AML-193 (cell line): ENCODE measurements around the gene AHDC1.
"Not testable (repeated sequence)": the region's sequence is repeated elsewhere in the genome, so short reads cannot be mapped to it uniquely, and the experiment has no call there.

Experiments
- DNase-seq, 2 experiments: peaks; one replicate each; lab custom pipeline; 2025; lab: John Stamatoyannopoulos, UW

Gene AHDC1, protein sequence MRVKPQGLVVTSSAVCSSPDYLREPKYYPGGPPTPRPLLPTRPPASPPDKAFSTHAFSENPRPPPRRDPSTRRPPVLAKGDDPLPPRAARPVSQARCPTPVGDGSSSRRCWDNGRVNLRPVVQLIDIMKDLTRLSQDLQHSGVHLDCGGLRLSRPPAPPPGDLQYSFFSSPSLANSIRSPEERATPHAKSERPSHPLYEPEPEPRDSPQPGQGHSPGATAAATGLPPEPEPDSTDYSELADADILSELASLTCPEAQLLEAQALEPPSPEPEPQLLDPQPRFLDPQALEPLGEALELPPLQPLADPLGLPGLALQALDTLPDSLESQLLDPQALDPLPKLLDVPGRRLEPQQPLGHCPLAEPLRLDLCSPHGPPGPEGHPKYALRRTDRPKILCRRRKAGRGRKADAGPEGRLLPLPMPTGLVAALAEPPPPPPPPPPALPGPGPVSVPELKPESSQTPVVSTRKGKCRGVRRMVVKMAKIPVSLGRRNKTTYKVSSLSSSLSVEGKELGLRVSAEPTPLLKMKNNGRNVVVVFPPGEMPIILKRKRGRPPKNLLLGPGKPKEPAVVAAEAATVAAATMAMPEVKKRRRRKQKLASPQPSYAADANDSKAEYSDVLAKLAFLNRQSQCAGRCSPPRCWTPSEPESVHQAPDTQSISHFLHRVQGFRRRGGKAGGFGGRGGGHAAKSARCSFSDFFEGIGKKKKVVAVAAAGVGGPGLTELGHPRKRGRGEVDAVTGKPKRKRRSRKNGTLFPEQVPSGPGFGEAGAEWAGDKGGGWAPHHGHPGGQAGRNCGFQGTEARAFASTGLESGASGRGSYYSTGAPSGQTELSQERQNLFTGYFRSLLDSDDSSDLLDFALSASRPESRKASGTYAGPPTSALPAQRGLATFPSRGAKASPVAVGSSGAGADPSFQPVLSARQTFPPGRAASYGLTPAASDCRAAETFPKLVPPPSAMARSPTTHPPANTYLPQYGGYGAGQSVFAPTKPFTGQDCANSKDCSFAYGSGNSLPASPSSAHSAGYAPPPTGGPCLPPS (N-terminal part only)

DNA sequence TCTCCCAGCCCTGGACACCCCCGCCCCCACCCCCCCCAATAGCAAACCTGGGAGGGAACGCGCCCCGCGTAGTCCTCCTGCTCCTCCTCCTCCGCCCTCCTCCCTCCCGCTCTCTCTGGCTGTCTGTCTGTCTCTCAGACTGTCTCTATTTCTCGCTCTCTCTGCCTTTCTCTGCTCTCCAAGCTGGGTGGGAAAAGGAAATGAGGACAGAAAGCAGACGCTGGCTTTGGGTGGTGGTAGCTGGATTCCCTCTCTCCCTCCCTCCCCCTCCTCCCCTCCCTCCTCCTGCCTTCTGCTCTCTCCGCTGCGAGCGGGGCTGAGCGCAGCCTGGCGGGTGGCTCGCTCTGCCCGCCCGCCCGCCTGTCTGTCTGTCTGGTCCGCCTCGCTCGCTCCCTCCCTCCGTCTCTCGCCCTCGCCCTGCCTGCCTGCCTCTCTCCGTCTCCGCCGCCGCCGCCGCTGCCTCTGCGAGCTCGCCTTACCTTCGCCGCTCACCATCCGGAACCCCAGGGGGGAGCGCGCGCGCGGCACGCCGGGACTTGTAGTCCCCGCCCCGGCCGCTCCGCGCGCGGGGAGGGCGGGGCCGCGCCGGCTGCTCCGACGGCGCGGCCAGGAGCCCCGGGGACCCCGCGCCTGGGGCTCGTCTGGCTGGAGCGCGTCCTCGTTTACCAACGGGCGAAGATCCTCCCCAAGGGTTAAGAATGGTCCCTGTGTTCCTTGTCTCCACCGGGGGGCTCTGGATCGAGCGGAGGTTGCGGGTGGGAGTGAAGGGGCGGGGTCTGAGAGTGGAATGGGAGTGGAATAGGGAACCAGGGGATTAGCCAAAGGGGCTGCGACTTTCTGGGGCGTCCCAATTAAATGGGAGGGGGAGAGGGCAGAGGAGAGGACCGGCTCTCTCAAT is at the start of gene AHDC1:
TSS of gene AHDC1 (minus strand) at position 464 of the 898 bp plus-strand sequence. CDS start 52,029 bp downstream, outside the sequence.
- peak; percentile 61 to 67 for DNase-seq

DNA sequence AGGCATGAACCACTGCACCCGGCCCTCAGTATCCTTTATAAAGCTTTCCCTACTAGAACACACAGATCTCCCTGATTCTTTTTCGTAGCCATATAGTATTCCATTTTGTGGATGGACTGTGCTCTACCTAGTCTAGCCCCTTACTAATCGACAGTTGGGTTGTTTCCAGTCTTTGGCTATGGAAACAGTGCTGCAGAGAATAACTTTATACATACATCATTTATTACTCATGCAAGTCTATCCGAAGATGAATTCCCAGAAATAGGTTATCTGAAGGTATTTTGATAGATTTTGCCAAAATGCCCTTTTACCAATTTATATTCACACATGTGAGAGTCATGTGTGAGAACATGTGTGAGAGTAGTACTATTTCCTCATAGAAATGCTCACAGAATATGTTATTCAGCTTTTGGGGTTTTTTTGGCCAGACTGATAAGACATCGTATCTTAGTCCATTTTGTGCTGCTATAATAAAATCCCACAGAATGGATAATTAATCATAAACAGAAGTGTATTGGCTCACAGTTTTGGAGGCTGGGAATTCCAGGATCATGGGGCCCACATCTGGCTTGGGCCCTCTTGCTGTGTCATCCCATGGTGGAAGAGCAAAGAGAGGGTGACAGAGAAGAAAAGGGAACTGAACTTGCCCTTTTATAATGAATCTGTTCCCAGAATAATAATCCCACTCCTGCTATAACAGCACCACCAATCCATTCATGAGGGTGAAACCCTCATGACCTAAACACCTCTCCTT is 48.3 kb upstream of the AHDC1 start:
- no peak for DNase-seq

DNA sequence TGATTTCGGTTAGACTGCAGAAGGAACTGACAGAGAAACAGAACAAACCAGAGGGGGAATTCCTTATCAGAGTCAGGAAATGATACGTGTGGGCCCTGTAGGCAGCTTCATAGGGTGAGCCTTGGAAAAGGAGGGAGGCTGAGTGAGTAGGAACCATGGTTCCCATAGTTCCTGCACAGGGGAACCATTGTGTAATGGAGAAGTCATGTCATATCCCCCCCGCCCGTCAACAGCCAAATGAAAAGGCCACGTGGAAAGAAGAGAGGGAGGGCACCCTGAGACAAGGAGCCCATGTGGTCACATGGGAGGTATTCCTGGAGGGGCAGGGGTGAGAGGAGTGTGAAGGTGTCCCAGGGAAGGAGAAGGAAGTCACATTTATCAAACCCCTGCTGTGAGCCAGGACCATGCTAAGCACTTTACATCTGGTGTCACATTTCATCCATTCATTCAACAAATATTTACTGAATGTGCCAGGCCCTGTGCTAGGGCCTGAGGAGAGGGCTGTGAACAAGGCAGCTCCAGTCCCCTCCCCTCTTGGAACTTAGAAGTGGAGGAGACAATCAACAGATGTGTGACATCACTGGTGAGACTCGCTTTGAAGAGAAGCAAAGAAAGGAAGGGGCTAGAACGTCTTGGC is 46.7 kb upstream of the AHDC1 start:
- no peak for DNase-seq

DNA sequence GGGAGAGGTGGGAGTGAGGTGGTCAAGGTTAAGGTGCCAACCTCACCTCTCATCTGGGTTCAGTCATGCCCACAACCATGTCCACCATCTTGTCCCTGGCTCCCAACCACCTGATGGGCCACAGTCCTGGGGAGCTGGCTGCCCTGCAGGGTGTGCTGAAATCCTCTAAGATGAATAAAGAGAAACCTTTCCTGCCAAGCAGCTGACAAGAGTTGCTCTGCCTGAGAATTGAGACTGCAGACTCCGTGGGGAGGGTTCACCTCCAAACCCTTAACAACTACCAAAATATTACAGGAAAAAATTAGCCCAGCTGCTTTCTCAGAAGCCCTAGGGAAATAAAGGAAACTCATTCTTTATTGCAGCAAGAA is 46.2 kb upstream of the AHDC1 start:
- no peak for DNase-seq

DNA sequence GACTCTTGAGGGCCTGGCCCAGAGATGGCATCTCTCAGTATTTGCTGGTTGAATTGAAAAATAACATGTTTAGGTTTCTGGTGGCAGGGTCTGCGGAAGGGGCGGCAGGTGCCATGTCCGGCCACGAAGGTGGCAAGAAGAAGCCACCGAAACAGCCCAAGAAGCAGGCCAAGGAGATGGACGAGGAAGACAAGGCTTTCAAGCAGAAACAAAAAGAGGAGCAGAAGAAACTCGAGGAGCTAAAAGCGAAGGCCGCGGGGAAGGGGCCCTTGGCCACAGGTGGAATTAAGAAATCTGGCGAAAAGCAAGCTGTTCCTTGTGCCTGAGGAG is 45.3 kb upstream of the AHDC1 start:
- DNase-seq: no peak

DNA sequence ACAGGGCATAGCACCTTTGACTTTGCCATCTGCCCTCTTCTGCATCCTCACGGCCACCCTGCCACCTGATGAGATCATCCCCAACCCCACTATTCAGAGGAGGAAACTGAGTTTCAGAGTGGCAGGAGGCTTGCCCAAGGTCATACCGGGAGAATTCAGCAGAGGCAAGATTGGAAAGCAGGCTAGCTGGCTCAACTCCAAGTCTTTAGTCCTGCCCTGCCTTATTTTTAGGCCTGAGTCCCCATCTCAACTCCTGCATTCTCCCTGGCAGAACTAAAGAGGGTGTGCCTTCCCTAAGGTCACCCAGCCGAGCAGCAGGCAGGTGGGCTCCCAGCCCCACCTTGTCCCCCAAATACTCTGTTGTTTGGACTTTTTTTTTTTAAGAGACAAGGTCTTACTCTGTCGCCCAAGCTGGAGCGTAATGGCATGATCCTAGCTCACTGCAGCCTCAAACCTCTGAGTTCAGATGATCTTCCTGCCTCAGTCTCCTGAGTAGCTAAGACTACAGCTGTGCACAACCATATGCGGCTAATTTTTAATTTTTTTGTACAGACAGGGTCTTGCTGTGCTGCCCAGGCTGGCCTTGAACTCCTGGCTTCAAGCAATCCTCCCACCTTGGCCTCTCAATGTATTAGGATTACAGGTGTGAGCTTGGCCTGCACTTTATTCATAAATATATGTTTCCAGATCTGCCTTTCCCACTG is 44.8 kb upstream of the AHDC1 start:
- no peak for DNase-seq

DNA sequence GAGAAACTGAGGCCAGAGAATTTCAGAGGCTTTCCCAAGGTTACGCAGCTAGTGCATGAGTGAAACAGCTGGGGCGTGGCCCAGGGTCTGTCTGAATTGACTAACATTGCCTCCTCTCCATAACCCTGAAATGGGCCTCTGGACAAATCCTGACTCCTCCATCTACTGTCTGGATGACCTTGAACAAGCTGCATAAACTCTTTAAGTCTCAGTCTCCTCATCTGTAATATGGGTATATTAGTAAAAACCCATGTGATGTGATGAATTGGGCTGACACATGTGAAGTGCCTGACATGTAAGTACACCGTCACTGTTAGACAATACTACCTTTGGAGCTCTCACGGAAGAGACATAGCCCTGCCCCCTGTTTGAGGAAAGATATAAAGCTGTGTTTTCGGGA is 43.4 kb upstream of the AHDC1 start:
- DNase-seq: no peak

DNA sequence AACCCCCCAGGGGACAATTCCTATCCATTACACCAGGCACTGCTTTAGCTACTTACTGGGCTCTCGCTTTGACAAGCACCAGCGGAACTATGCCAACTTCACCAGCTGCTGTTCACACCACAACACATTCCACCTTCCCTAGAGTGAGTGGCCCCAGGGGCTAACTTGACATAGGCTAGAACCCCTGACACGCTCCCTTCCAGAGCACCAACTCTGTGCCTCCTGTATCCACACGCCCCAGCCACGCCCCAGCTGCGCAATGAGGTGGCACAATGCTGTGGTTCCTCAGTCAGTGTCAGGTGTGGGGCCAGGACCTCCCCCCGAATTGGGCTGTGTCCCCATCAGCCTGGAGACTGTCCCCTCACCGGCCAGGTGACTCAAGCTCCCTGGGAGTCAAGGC is 42.7 kb upstream of the AHDC1 start:
- DNase-seq: no peak

DNA sequence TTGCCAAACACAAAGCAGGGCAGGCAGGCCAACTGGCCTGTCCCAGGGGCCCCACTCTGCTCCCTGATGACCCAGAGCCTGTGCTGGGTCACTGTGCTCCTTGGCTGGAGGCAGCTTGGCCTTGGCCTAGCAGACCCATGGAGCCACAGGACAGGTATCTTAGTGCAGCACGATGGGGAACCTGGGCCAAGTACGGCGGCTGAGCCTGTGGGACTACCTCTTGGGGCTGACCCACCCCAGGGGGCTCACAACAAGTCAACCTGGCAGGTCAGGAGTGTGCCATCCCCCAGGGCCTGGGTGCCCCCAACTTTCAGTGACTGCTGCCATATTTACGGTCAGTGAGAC is 41.1 kb upstream of the AHDC1 start:
- DNase-seq: no peak

DNA sequence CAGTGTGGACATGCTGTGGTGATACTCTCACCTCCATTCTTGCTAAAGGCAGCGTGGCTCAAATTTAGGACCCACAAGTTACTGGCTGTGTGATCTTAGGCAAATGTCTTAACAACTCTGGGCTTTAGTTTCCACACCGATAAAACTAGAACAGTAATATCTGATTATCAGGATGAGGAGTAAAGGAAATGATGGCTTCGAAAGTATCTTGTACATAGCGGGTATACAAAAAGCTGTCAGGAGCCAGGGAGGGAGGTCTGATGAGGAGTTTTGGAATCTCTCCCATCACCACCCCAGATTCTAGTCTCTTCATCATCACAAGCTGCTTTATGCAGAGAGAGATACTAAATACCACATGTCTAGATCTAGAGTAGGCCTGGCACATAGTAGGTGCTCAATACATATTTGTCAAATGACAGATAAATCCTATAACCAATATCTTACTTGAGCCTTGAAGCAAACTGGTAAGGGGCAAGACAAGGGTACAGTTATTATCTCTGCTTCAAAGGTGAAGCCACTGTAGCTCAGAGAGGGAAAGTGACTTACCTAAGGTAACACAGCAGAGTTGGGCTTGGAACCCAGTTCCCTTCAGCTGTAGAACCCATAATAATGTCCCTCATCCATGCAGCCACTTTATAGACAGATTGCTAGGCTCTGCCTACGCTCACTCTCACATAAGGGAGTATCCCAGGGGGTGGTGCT is 40.6 kb upstream of the AHDC1 start:
- no peak for DNase-seq

DNA sequence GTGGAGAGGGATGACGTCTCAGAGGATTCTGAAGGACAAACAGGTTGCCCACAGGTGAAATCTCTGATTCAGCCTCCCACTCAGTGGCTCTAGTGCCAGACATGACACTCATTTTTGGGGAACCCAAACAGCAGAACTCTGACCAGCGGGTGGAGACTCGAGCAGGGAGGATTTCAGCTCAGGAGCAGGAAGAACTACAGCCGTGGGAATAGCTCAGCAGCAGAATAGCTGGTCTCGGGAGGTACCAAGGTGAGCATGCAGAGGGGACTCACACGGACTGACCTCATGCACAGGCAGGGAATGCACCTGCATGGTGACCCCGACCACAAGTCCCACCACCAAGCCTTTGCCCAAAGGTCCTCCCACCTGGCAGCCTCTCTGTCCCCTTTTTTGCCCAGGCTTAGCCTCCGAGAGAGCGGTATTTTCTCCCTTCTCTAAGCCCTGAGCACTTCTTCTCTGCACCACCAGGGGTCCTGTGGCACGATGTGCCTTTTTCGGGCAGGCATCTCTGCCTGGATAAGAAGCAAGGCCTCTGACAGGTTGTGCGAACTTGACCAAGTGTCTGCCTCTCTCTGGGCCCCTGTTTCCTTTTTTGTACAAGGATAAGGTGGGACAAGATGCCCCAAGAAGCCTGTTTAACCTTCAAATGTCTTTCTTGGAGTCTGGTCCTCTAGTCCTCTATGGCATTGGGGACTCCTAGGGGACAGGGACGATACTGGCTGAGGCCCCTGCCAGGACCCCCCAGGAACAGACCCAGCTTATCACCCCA is 39.8 kb upstream of the AHDC1 start:
- peak; percentile 49 to 57 for DNase-seq

DNA sequence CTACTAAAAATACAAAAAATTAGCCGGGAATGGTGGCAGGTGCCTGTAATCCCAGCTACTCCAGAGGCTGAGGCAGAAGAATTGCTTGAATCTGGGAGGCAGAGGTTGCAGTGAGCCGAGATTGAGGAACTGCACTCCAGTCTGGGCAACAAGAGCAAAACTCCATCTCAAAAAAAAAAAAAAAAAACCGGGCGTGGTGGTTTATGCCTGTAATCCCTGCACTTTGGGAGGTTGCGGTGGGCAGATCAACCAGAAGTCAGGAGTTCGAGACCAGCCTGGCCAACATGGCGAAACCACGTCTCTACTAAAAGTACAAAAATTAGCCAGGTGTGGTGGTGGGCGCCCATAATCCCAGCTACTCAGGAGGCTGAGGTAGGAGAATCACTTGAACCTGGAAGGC is 36.6 kb upstream of the AHDC1 start:
- not testable (repeated sequence) for DNase-seq

DNA sequence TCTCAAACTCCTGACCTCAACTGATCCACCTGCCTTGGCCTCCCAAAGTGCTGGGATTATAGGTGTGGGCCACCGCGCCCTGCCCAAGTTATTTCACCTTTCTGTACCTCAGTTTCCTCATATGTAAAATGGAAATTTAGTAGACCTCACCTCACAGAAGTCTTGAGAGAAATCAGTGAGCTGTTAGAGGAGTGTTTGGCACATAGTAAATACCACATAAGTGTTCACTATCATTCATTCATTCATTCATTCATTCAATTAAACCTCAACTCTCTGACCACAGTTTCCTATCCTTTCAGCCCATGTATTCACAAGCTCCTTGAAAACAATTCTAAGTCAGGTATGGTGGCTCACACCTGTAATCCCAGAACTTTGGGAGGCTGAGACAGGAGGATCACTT is 34.9 kb upstream of the AHDC1 start:
- DNase-seq: no peak

DNA sequence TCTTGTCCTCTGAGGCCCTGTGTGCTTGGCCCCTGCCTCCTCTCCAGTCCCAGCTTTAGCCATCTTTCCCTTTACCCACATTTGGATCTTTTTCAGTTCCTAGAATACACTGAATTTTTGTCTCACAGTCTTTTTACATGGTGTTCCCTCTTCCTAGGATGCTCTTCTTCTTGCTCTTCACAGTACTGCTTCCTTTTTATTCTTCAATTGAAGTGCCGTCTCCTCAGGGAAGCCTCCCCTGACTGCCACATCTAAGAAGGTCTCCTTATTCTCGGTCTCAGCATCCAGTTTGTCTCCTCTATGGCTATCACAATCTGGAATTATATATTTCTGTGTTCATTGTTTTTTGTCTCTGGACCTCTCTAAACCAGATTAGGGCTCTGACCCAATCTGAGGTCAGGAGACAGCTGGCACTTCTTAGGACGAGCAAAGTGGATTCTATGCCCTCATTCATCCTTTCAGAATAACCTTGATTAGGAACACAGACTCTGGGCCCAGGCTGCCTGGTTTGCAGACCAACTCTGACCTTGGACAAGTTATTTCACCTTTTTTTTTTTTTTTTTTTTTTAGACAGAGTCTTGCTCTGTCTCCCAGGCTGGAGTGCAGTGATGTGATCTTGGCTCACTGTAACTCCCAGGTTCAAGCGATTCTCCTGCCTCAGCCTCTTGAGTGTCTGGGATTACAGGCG is 34.2 kb upstream of the AHDC1 start:
- DNase-seq: no peak

DNA sequence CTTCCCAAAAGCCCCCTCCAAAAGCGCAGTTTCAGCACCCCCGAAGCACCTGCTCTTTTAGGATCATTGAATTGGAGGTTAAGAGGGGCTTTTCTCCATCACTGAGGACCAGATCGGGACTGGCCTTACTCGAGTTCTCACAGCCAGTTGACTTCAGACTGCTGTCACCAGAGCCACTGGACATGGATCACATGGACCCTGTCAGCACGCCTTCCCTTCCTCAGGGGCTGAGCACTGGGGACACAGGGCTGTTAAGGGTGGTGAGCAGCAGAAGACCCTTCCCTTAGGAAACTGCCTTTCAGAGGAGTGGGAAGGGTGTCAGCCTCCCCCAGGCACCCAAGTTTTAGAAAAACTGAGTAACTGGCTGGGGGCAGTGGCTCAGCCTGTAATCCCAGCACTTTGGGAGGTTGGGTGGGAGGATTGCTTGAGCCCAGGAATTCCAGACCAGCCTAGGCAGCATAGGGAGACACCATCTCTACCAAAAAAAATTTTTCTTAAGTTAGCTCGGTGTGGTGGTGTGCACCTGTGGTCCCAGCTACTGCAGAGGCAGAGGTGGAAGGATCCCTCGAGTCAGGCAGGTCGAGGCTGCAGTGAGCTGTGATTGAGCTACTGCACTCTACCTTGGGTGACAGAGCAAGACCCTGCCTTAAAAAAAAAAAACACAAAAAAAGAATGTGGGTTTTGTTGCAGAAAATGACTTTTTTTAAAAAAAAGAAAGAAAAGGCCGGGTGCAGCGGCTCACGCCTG is 31.6 kb upstream of the AHDC1 start:
- DNase-seq: no peak

DNA sequence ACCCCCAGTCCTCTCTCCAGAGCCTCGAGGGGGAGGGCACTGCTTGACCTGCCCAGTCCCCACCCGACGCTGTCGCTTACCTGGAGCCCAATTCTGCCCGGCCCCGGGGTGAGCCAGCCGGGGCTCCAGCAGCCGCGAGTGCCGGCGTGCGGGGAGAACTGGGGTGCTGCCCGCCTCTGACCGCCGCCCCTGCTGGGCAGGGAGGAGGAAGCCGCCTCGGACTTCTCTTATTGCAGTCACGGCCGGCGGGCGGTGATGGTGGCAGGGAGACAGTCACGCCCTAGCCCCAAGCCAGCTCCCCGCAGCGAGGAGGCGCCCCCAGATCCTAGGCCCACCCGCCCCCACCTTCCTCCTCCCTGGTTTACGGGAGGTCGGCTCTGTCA is 31.0 kb upstream of the AHDC1 start, which contains the start of gene FGR:
TSS of gene FGR (minus strand) at position 201 of the 383 bp plus-strand sequence. CDS start 11,269 bp downstream, outside the sequence.
- DNase-seq: peak; percentile 21
